PC-3 (cell line): ENCODE data around the gene PPP1R8. TPM values are rescaled to one million over a fixed set of nuclear protein-coding genes. Genes with fewer than 3 reads are reported as not detected.
"Not testable (repeated sequence)": the region's sequence is repeated elsewhere in the genome, so short reads cannot be mapped to it uniquely, and the experiment has no call there.

Source experiments
- ATAC-seq: fragments of 200-7000 bp; cut with Tn5 transposase; 2 replicates; pipeline ENCODE4 v1.9.1; 2020; ENCODE audit warnings: mild to moderate bottlenecking, moderate library complexity
- BruUV-seq: library from RNA; stranded (reverse); fragments of 400-500 nt; replicated peaks from 2 replicates; lab custom pipeline; 2021; lab: Mats Ljungman, UMichigan
- CTCF ChIA-PET: fragments of 300-600 bp; sonication (Branson Sonifier 250); formaldehyde crosslinking; loops from one replicate; lab custom pipeline; 2022; ENCODE audit warnings: antibody characterized with exemption; lab: Charles Lee
- POLR2A ChIA-PET: fragments of 300-600 bp; sonication (Branson Sonifier 250); formaldehyde crosslinking; loops from one replicate; lab custom pipeline; 2022; ENCODE audit warnings: antibody characterized with exemption; ENCODE audit not compliant: unreplicated experiment; lab: Charles Lee
- DNase-seq: peaks from one replicate; pipeline ENCODE4 v3.0.0-alpha.2; 2015
- H2AFZ ChIP-seq: fragments of 300-600 bp; sonication (generic); 2 replicates; pipeline ENCODE4 v1.6.0; 2016; ENCODE audit warnings: antibody characterized with exemption, low read length
- H3F3A ChIP-seq: fragments of 300-600 bp; sonication (generic); one replicate; pipeline ENCODE4 v1.6.0; 2017; ENCODE audit warnings: antibody characterized with exemption, low read length, control low read depth, mild to moderate bottlenecking; ENCODE audit not compliant: unreplicated experiment
- H3K27ac ChIP-seq: fragments of 300-600 bp; sonication (generic); 2 replicates; pipeline ENCODE4 v1.5.1; 2016; ENCODE audit warnings: mild to moderate bottlenecking, low read length
- H3K27me3 ChIP-seq: fragments of 300-600 bp; sonication (generic); 2 replicates; pipeline ENCODE4 v1.6.1; 2016; ENCODE audit warnings: low read length, mixed read lengths
- H3K36me3 ChIP-seq: fragments of 300-600 bp; sonication (generic); 2 replicates; pipeline ENCODE4 v1.6.1; 2016; ENCODE audit warnings: low read depth, mixed run types, low read length, mixed read lengths
- H3K4me1 ChIP-seq: fragments of 300-600 bp; sonication (generic); 2 replicates; pipeline ENCODE4 v1.5.1; 2016; ENCODE audit warnings: low read length; ENCODE audit not compliant: insufficient read depth
- H3K4me2 ChIP-seq: fragments of 300-600 bp; sonication (generic); 2 replicates; pipeline ENCODE4 v1.6.0; 2016; ENCODE audit warnings: low read length
- H3K4me3 ChIP-seq: fragments of 300-600 bp; sonication (generic); 2 replicates; pipeline ENCODE4 v1.5.1; 2016; ENCODE audit warnings: mild to moderate bottlenecking, low read length, mixed read lengths
- H3K79me2 ChIP-seq: fragments of 300-600 bp; sonication (generic); 2 replicates; pipeline ENCODE4 v1.6.1; 2017; ENCODE audit warnings: low read length, mixed read lengths
- H3K9ac ChIP-seq: fragments of 300-600 bp; sonication (generic); 2 replicates; pipeline ENCODE4 v1.6.0; 2016; ENCODE audit warnings: mild to moderate bottlenecking, low read length
- H3K9me2 ChIP-seq: fragments of 300-600 bp; sonication (generic); replicated peaks from 2 replicates; pipeline ENCODE4 v1.6.1; 2016; ENCODE audit warnings: mixed run types, low read length, mixed read lengths
- H3K9me3 ChIP-seq: fragments of 300-600 bp; sonication (generic); 2 replicates; pipeline ENCODE4 v1.6.1; 2016; ENCODE audit warnings: low read length, mixed read lengths
- H4K20me1 ChIP-seq: fragments of 300-600 bp; sonication (generic); 2 replicates; pipeline ENCODE4 v1.6.1; 2016; ENCODE audit warnings: low read length, mixed read lengths
- CTCF ChIP-seq: fragments of 300-600 bp; sonication (generic); conservative IDR thresholded peaks from 2 replicates; pipeline ENCODE4 v1.5.1; 2017; ENCODE audit warnings: antibody characterized with exemption, low read depth, mild to moderate bottlenecking, low read length
- EZH2 ChIP-seq: fragments of 300-600 bp; sonication (generic); IDR thresholded peaks from one replicate; pipeline ENCODE4 v1.6.1; 2017; ENCODE audit warnings: antibody characterized with exemption, mild to moderate bottlenecking, low read length; ENCODE audit not compliant: unreplicated experiment
- EZH2phosphoT487 ChIP-seq: fragments of 300-600 bp; sonication (generic); IDR thresholded peaks from 2 replicates; pipeline ENCODE4 v1.6.1; 2018; ENCODE audit warnings: mild to moderate bottlenecking, antibody characterized with exemption, low read length, borderline replicate concordance
- intact Hi-C: fragments of 100-400 bp; cut with micrococcal nuclease; formaldehyde crosslinking; loops from 2 replicates; pipeline ENCODE4 v1.9.0; 2023
- total RNA-seq: library from RNA; depleted of rRNA; stranded (reverse); fragments of >200 nt; gene quantifications from 2 replicates; pipeline ENCODE4 v1.2.3, GENCODE V29; 2014

The PPP1R8 gene
- total RNA-seq, 1 experiment from 2014 or later, result 85.0 TPM

DNA sequence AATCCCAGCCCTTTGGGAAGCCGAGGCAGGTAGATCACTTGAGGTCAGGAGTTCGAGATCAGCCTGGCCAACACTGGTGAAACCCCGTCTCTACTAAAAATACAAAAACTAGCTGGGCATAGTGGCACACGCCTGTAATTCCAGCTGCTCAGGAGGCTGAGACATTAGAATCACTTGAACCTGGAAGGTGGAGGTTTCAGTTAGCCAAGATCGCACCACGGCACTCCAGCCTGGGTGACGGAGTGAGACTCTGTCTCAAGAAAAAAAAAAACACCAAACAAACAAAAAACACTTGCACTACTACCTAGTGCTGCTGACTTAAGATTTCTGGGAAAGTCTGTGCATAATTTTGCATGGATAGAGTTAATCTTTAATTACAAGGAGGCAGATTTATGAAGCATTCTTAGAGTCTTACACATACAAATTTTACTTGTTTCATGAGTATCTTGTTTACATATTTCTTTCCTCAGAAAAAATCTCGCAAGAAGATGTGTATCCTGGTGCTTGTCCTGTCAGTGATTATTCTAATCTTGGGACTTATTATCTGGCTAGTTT is 8.7 kb upstream of the PPP1R8 start:
- ATAC-seq (no peak), DNase-seq (no peak)
- no peak overlapping the region for H2AFZ ChIP-seq
- H3K4me1 ChIP-seq, result no peaks in the 10 kb centered on the region
- H3F3A ChIP-seq, result no peaks in the 10 kb centered on the region
- H3K4me3 ChIP-seq, result no peak overlapping the region
- ChIA-PET POLR2A (no interaction called here), CTCF (no interaction called here)
- BruUV-seq, result no TSS peak
- intact Hi-C loops, result no loop called here
- H3K36me3 ChIP-seq, result no peaks in the 10 kb centered on the region
- H3K9ac ChIP-seq, result no peak overlapping the region
- H3K27me3 ChIP-seq, result no peaks in the 10 kb centered on the region
- no peak overlapping the region for H3K4me2 ChIP-seq
- no peaks in the 10 kb centered on the region for H3K9me3 ChIP-seq
- TF ChIP-seq EZH2phosphoT487 (no peak), EZH2 (no peak), CTCF (no peak)
- no peaks in the 10 kb centered on the region for H3K79me2 ChIP-seq
- no peaks in the 10 kb centered on the region for H3K9me2 ChIP-seq
- H4K20me1 ChIP-seq, result no peaks in the 10 kb centered on the region
- H3K27ac ChIP-seq, result no peak overlapping the region

GRCh38 chr1:27823784-27824183 is 6.8 kb upstream of the PPP1R8 start:
- H3K9me3 ChIP-seq, result no peaks in the 10 kb centered on the region
- ChIA-PET POLR2A (no interaction called here), CTCF (no interaction called here)
- H3K9ac ChIP-seq, result no peak overlapping the region
- H4K20me1 ChIP-seq, result no peaks in the 10 kb centered on the region
- no peaks in the 10 kb centered on the region for H3K36me3 ChIP-seq
- no peak overlapping the region for H3K27ac ChIP-seq
- no peaks in the 10 kb centered on the region for H3F3A ChIP-seq
- H3K9me2 ChIP-seq, result no peaks in the 10 kb centered on the region
- no peaks in the 10 kb centered on the region for H3K4me1 ChIP-seq
- TF ChIP-seq EZH2phosphoT487 (no peak), EZH2 (no peak), CTCF (no peak)
- no peaks in the 10 kb centered on the region for H3K79me2 ChIP-seq
- BruUV-seq, result no TSS peak
- DNase-seq (no peak), ATAC-seq (no peak)
- no peaks in the 10 kb centered on the region for H3K27me3 ChIP-seq
- H2AFZ ChIP-seq, result no peak overlapping the region
- intact Hi-C loops, result no loop called here
- H3K4me2 ChIP-seq, result no peak overlapping the region
- H3K4me3 ChIP-seq, result no peak overlapping the region

DNA sequence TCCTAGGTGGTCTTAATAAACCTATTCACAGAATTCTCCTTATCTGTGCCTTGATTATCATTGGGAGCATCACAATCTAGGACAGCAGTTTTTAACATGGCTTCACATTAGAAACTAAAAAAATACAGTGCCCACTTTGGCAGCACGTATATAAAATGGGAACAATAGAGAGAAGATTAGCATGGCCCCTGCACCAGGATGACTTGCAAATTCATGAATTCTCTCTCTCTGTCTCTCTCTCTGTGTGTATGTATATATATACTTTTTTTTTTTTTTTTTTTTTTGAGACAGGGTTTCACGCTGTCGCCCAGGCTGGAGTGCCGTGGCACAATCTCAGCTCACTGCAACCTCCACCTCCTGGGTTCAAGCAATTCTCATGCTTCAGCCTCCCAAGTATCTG is 6.2 kb upstream of the PPP1R8 start:
- H3K27ac ChIP-seq, result no peak overlapping the region
- no peak for ATAC-seq
- H3K9me3 ChIP-seq, result no peaks in the 10 kb centered on the region
- no peak overlapping the region for H3K4me2 ChIP-seq
- CTCF ChIA-PET, result no interaction called here
- TF ChIP-seq EZH2 (no peak), CTCF (no peak), EZH2phosphoT487 (no peak)
- H2AFZ ChIP-seq, result no peak overlapping the region
- H3K36me3 ChIP-seq, result no peaks in the 10 kb centered on the region
- no peaks in the 10 kb centered on the region for H3K4me1 ChIP-seq
- POLR2A ChIA-PET, result no interaction called here
- BruUV-seq, result no TSS peak
- intact Hi-C loops, result no loop called here
- H3K79me2 ChIP-seq, result no peaks in the 10 kb centered on the region
- no peaks in the 10 kb centered on the region for H3K27me3 ChIP-seq
- H3K9me2 ChIP-seq, result no peaks in the 10 kb centered on the region
- no peaks in the 10 kb centered on the region for H3F3A ChIP-seq
- no peak overlapping the region for H3K4me3 ChIP-seq
- no peak overlapping the region for H3K9ac ChIP-seq
- no peaks in the 10 kb centered on the region for H4K20me1 ChIP-seq
- no peak for DNase-seq

DNA sequence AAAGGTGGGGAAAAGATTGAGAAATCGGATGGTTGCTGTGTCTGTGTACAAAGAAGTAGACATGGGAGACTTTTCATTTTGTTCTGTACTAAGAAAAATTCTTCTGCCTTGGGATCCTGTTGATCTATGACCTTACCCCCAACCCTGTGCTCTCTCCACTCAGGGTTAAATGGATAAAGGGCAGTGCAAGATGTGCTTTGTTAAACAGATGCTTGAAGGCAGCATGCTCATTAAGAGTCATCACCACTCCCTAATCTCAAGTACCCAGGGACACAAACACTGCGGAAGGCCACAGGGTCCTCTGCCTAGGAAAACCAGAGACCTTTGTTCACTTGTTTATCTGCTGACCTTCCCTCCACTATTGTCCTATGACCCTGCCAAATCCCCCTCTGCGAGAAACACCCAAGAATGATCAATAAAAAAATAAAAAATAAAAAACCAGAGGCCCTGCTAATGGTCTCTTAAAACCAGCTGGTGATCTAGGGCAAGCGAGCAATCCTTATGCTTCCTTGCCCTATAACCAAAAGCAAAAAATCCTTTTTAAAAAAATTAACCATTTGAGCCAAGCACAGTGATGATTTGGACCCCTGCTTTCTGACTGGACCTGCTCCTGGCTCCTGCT is 1.1 kb upstream of the PPP1R8 start:
- H3F3A ChIP-seq, POLR2A ChIA-PET, H3K27me3 ChIP-seq, ATAC-seq, H3K4me3 ChIP-seq, H4K20me1 ChIP-seq, BruUV-seq, DNase-seq, H3K9me2 ChIP-seq, H3K27ac ChIP-seq, intact Hi-C loops, CTCF ChIA-PET, H3K9me3 ChIP-seq, H2AFZ ChIP-seq: not testable (repeated sequence)
- H3K79me2 ChIP-seq, result peaks cover 38% of the 10 kb centered on the region
- peak overlapping the region; percentile 86; the same call in 1 of the 2 replicates for H3K4me2 ChIP-seq
- peaks cover 15% of the 10 kb centered on the region for H3K36me3 ChIP-seq
- peaks cover 19% of the 10 kb centered on the region for H3K4me1 ChIP-seq
- H3K9ac ChIP-seq, result peak overlapping the region; percentile 99; the same call in 1 of the 2 replicates
